HG03039 (cell line): ENCODE results near the gene DISP1.

Source experiments
- ATAC-seq: cut with Tn5 transposase; IDR thresholded peaks from one replicate; pipeline ENCODE4 v1.9.1; 2021; ENCODE audit warnings: mild to moderate bottlenecking, moderate library complexity; ENCODE audit not compliant: unreplicated experiment

Gene DISP1

DNA sequence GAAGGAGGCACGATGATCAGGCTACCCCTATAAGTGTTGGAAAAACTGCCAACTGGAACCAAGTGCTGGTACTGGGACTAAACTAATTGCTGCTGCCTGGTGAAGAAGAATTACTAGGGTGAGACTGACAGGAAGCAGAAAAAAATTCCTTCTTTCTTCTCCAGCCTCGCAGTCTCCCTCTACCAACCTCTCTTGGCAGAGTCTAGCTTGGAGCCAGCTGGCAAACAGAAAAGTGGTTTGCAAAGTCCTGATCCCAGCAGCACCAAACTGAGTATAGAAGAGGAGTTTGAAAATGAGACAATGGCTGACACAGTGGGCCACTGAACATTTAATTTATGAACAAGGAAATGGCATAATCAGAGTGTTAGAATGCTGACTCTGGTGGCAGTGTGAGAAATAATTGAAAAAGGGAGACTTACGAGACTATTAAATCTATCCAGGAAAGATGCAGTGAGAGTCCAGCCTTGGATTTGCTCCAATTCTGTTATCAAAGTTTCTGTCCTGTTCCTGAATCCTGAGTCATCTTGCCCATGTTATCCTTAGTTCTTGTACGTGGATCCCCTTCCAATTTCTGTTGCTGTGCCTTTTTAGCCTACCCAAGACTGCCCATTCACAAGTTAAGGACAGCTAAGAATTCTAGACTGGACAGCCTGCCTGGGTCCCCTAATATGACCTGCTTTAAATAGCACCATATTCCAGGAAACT is 23.7 kb upstream of the DISP1 start:
- no peak for ATAC-seq

DNA sequence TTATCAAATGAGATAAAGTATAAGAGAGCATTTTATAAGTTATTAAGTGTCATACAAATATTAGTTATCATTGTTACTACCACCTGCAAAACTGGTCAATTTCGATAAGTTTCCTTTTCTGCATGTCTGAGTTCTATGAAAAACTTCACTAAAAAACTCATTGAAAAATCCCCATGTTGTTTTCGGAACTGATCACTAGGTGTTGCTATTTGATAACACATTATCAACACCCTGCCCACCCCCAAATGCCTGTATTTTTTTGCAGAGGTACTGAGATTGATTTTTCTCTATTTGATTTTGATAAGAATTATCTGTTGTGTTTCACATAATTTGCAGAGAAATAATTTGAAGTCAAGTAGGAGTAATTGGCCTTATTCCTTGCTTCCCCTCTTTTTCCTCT is 22.1 kb upstream of the DISP1 start:
- no peak for ATAC-seq

DNA sequence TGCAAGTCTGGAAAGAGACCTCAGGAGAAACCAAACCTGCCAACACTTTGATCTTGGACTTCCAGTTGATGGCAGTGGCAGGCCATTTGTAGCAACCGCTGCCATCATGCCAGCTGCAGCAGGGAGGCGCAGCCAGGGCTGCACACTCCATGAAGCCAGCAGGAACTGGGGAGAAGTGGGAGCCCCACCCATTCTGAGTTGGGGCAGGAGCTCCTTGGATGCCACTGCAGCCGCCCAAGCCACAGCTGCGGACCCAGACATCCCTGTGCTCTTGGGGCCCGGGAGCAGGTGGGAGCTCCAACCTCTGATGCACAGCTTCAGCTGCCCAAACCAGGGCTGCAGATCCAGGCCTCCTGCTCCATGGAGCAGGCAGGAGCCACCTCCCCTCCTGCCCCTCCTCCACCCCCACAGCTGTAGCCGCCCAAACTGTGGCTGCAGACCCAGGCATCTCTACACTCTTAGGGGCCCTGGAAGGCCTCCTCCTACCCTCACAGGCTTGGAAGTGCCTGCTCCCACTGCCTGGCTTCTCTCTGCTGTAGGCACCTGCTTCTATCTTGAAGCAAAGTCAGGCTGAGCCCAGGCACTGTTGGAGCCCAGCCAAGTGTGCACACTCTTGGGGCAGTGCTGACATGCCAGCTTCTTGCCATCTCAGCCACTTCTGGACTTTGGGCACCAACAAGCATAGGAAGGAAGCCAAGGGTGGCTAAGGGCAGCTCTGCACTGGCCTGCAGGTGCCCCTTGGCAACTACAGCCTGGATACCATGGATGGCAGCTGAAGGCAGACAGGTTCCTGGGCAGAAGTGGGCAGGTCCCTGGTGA is 20.0 kb upstream of the DISP1 start:
- no peak for ATAC-seq

DNA sequence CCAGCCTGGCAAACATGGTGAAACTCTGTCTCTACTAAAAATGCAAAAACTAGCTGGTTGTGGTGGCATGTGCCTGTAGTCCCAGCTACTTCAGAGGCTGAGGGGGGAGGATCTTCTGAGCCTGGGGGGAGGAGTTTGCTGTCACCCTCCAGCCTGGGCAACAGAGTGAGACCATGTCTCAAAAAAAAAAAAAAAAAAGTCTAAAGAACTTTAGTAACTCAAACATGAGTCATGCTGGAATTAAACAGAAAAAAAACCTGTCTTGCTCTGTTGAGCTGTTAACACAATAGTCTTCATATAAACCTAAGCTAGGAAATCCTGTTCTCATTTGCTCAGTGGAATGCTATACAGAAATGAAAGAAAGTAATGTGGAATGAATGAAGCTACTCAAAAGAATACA is 16.7 kb upstream of the DISP1 start:
- no peak for ATAC-seq

DNA sequence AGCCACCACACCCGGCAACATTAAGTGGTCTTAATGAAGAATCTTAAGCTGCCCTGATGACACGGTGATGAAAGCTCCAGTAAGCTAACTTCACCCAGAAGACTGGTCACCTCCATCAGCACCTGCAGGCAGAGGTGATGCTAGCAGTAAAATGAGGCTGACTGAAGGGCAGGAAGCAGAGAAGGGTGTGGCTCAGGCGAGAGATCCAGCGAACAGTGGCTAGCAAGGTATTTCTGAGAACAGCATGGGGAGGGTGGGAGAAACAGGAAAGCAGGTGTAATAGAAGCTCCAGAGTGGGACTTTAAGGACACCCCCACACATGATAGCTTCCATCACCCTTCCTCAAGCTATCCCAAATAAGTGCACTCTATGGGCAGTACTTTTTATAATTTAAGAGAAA is 15.9 kb upstream of the DISP1 start:
- ATAC-seq, result no peak

DNA sequence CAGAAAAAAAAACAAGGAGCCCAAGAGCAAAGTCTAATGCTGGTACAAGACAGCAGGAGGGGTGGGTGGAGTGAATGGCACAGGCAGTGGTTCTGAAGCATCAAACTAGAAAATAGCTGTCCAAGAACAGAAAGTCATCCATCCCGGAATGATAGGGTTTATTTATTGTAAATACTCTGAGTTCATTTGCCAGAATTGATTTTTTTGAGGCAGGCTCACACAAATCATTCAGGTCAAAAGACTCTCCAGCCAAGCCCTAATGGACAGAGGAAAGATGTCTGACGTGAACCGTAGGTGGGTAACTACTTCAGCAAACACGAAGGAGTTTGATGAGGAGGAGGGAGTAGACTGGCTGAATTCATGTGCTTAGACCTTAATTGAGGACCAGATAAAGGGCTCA is 13.8 kb upstream of the DISP1 start:
- no peak for ATAC-seq

DNA sequence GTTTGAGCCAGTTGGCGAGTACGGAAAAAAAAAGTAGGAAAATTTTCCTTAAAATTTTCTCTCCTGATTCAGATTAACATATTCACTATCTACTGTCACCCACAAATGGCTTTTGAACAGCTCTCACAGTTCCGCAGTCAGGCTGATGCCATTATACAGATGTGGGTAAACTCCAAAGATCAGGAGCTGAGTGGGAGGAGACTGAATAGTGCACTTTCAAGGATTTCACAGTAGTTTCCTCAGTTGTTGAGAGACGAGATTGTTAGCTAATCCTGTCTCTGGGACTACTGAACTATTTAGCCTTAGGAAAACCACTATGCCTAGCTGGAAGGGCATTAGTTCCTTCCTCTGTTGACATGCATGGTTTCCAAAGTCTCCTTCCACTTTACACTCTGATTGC is 3.2 kb upstream of the DISP1 start:
- no peak for ATAC-seq

DNA sequence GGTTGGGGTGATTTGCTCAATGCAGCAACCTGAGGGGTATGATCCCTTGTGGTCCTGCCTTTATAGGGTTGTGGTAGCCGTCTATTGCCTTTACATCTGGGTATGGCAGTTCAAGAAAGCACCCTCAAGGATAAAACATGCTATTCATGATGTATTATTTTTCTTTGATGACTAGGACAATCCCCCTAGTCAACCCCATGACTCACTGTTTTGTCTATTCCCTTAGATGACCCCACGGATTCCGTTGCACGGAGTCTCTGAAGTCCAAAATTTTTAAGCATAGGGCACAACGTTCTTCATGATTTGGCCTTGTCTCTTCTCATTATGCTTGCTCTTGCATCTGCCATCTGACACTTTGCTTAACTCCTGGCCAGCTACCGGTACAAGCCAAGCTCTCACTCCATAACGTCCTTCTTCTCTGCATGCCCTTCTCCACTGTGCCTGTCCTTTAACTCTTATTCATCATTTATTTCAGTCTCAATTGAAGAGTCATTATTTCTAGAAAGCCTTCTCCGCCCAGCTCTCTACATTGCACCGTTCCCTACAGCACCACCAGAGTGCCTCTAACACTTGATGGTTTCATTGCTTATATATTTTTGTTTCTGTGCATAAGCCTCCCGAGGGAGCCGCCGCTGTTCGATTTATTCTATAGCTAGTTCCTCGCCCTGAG is 838 bp upstream of the DISP1 start:
- no peak for ATAC-seq

DNA sequence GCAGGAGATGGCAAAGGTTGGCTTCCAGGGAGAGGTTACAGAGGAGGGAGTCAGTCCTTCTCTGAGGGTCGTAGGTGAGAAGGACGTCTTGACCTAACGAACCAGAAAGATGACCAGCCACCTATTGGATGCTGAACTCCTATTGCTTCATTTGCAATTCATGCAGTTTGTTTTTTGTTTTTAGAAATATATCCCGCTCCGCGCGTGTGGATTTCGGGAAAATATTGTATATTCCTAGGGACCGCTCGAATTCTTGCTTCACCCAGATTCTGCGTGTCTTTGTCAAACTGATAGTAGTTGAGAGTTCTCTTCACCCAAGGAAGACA is 564 bp downstream of the DISP1 start:
- ATAC-seq, result no peak

DNA sequence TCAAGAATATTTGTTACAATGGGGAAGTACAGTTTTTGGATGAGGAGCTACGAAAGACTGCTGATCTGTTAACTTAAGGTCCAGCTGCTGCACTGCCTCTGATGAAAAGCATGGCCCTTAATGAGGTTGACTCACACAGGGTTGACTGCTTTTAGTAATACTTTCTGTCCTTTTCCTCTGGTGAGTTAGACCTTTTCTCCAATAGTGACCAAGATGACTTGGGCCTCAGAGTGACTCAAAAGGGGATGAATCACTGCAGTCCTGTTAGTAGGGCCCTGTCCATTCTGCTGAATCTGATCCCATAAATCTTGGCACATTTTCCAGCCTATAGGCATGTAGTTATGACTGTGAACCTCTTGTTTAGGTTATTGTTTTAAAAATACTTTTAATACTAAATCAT is 2.7 kb downstream of the DISP1 start:
- no peak for ATAC-seq

DNA sequence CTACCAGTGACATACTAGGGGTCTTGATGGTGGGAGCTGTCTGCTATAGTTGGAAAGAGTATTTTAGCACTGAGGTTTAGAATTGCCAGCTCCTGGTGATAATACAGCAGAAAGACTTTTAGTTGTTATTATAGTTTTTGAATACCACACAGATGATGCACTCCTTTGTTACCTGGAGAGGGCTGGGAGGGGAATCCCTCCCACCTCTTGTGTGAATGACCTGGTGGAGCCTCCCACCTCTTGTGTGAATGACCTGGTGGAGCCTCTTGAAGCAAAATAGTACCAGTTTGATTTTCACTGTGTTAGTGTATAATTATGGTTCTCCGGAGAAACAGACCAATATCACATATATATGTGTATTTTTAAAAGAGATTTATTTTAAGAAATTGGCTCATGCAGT is 3.3 kb downstream of the DISP1 start:
- no peak for ATAC-seq

DNA sequence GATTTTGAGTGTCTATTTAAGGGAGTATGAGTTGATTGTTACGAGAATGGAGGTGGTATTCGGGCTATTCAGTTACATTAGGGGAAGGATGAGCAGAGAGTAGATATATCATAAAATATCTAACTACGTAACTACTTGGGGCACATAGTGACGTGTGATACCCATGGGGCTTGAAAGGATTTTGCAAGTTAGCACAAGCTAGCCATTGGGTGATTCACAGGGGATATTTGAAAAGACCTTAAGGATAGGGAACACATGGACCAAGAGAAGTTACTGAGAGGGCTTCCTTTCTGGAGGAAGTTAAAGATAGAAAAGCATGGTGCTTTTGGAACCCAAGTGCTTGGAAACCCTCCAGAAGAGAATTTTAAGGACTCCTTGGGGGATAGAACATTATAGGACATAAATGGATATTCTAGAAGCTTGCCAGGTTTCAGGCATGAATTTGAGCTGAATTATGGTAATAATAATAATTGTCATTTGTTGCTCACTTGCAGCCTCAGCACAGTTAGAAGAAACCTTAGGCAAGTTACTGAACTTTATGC is 5.4 kb downstream of the DISP1 start:
- no peak for ATAC-seq

DNA sequence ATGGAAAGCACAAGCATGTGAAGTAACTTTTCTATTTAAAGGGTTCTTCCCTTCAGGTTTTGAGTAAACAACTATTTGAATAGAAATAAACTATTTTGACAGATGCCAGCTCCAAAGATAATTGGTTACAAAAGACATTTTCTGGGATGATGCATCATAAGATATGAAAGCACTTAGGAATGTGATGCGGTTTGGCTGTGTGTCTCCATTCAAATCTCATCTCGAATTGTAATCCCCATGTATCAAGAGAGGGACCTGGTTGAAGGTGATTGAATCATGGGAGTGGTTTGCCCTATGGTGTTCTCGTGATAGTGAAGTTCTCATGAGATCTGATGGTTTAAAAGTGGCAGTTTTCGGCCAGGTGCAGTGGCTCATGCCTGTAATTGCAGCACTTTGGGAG is 6.4 kb downstream of the DISP1 start:
- ATAC-seq, result no peak

DNA sequence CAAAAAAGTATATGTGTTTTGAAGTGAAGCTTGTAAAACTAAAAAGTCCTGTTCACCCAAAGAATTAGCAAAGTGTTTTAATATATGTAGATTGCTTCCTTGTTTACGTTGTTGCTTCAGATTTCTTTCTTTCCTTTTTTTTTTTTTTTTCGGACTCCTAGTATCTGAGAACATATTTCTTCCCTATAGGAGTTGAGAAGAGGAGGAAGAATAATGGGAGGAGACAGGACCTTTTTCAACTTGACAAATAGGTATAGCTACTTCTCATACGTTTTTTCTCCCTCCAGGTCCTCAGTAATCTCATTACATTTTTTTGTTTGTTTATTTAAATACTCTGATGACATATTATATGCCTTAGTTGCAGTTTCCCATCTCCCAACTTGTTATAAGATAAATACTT is 8.9 kb downstream of the DISP1 start:
- no peak for ATAC-seq

DNA sequence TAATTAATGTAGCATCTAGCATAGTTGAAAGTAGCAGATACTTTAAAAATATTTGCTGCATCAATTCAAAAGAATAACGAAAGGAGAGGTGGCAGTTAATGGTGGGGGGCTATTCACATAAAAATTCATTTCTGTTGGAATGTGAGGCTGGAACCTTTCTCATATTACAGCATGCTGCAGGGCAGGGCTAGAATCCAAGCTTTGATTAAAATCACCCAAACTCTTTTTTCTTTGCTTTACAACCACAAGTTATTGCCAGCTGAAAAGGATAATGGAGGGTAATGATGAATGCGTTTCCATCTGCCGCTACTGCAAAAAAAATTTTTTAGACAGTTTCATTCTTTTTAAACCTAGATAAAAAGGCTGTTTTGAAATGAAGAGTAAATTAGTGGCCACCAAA is 9.8 kb downstream of the DISP1 start:
- ATAC-seq, result no peak

DNA sequence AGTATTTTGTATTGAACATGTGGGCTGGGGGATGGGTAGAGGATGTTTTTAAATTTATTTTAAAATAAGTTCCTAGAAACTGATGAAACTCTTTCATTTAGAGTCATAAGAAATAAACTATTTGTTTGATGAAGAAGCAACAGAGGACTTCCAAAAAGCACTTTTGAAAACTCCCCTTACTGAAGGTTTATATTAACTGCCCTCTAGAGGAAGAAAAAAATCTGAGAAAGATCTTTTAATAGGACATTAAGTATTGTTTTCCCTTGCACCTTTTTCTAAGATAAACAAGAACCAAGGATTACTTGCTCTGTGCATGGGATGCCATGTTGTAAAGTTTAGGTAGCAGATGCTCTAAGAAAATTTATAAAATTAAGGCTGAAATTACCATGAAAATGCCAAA is 14.1 kb downstream of the DISP1 start:
- no peak for ATAC-seq

DNA sequence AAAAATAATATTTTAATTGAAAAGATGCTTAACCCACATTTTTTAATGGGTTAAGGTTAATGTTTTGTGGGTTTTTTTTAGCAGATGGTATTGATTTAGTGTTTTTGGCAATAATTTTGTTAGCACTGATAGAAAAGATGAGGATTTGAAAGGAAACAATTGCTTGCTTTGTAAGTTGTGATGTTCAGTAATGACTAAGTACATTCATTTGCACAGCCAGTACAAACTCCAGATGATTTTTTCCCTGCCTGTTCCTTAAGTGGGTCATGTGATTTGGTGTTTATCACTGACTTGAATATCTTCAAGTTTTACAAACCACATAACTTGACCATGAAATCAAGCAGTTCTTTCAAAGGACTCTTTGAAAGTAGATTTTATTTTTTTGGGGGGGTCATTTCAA is 15.0 kb downstream of the DISP1 start:
- no peak for ATAC-seq

DNA sequence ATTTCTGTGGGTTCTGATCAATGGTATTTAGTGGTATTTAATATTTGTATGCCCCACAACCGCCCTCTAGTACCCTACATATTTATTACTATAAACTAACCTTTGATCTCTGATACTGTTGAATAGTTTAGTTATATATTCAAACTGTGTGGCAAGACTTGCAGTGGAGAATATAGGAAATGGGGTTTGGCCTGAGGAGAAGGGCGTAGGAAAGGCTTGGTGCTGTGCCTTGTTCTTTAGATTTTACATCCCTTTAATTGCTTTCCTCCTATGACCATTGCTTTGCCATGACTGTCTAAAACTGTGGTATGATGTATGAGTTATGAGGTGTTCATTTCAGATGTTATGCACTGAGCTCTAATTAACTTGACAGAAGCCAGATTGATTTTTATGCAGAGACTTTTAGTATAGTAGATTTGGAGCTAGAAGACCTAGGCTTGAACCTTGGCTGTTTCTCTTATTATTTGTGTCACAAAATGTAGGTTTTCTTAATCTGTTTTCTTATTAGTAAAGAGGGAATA is 18.6 kb downstream of the DISP1 start:
- no peak for ATAC-seq

DNA sequence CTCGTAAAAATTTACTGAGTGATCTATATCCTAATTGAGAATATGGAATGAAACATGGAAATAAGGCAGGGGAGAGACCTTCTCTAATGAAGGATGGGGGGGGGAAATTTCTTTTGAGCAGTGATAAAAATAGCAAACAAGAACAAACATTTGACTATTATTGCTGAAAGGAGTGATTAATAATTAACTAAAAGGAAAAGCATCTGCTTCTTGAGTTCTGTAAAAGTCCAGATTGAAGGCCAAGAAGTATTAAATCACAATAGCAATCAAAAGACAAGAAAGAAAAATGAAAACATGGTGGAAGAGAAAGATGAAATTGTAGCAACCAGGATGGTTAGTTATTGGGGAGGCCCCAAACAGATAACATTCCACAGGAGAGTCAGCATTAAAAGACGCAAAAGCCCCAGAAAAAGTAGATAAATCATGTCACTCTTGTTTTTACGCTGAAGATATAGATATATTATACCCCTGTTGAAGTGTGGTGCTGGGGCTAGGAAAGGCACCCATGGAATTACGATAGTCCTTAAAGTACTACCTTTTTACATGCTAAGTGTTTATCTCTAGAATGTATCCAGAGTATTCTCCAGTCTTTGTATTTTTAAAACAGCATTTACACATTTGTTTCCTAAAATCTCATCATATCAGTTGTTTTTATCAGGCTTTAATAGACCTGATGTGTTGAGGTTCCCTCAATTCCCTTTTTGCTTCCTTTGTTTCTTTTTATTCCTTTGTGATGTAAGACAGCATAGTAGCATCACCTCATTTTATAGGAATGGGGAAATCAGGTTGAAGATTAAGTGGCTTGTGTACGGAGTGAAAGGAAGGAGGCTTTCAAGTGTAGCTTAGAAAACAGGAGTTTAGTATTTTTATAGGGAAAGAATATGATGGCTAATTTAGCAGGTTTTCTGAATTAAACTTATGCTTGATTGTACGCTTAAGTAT is 28.9 kb downstream of the DISP1 start:
- no peak for ATAC-seq

DNA sequence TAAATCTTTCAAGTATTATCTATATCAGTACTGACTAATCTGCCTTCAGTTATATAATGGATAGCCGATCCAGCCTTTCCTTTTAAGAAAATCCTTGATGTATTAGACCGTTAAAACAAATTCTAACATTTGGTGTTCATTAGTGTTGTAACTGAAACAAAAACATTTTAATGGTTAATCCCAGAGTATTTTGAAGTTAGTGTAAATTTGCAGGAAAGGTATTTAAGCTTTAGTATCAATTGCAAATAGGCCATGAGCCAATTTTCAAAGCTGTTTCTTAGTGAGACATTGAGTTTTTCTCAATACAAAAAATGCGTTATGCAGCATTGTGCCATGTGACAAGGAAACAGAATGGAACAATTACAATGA is 29.6 kb downstream of the DISP1 start:
- no peak for ATAC-seq

DNA sequence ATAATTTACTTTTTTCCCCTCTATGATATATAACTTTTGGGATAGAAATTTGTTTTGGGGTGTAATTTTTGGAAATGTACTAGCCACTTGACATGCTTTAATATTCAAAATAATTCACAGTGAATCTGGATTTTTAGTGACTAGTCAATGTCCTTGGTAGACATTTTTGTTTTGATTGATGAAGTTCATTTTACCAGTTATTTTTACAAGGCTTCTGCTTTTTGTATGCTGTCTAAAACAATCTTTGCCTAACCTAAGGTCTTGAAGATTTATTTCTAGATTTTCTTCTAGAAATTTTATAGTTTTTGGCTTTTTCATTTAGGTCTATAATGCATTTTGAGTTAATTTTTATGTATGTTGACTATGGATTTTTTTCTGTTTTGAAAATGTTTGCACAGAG is 30.9 kb downstream of the DISP1 start:
- ATAC-seq, result no peak
